Mammary epithelial cell (primary cell): ENCODE measurements around the gene PDE11A.

Experiments used
- CTCF ChIP-seq, 2 donors: IDR thresholded peaks in 1 of 2; conservative IDR thresholded peaks in 1 of 2; 2 replicates each; pipeline ENCODE4 v1.5.1; 2011 to 2012; ENCODE audit warnings: inconsistent platforms in 2 of 2, low read length in 2 of 2, mild to moderate bottlenecking in 2 of 2, control low read depth in 1 of 2, low read depth in 1 of 2; ENCODE audit not compliant: insufficient read depth in 1 of 2; ENCODE audit errors: extremely low read depth in 1 of 2
- EZH2 ChIP-seq: IDR thresholded peaks from 2 replicates; pipeline ENCODE4 v1.6.1; 2012; ENCODE audit warnings: low read length, inconsistent platforms, borderline replicate concordance

GRCh38 chr2:177869912-177870311 is 202.7 kb downstream of the PDE11A start:
- no peak for TF ChIP-seq EZH2
- TF ChIP-seq CTCF (conservative IDR thresholded peaks at IDR 0.05 in 1 of 2, IDR thresholded peaks at IDR 0.05 in 1 of 2; ENCODE audit: extremely low read depth in 1 of 2, insufficient read depth in 1 of 2, low read depth in 1 of 2, low read length in 2 of 2) = no peak
